KMS-11 (cell line): ENCODE measurements around the gene ITPR2.

ENCODE experiments used
- H2AFZ ChIP-seq: fragments of 200-600 bp; sonication (generic); 2 replicates; pipeline ENCODE4 v1.6.1; 2016; ENCODE audit warnings: antibody characterized with exemption, mixed run types, low read depth
- H3K27ac ChIP-seq: fragments of 200-600 bp; sonication (generic); 2 replicates; pipeline ENCODE4 v1.6.1; 2016; ENCODE audit warnings: mild to moderate bottlenecking, mixed run types
- H3K27me3 ChIP-seq: fragments of 200-600 bp; sonication (generic); 2 replicates; pipeline ENCODE4 v1.6.1; 2017; ENCODE audit warnings: mild to moderate bottlenecking, low read depth, mixed run types, moderate library complexity; ENCODE audit not compliant: insufficient read depth
- H3K36me3 ChIP-seq: fragments of 200-600 bp; sonication (generic); 2 replicates; pipeline ENCODE4 v1.6.1; 2017; ENCODE audit warnings: mild to moderate bottlenecking, mixed run types; ENCODE audit not compliant: insufficient read depth
- H3K4me1 ChIP-seq: fragments of 200-600 bp; sonication (generic); 2 replicates; pipeline ENCODE4 v1.6.1; 2016; ENCODE audit warnings: mild to moderate bottlenecking, low read depth, mixed run types; ENCODE audit not compliant: poor library complexity, severe bottlenecking
- H3K4me2 ChIP-seq: fragments of 200-600 bp; sonication (generic); 2 replicates; pipeline ENCODE4 v1.7.0; 2016; ENCODE audit warnings: mild to moderate bottlenecking, mixed run types
- H3K4me3 ChIP-seq: fragments of 200-600 bp; sonication (generic); IDR thresholded peaks from 2 replicates; pipeline ENCODE4 v1.6.1; 2017; ENCODE audit warnings: low read depth, low read length, mixed read lengths; ENCODE audit not compliant: insufficient read depth
- H3K79me2 ChIP-seq: fragments of 200-600 bp; sonication (generic); 2 replicates; pipeline ENCODE4 v1.6.1; 2016; ENCODE audit warnings: low read depth, mixed run types; ENCODE audit not compliant: insufficient read depth
- H3K9ac ChIP-seq: fragments of 200-600 bp; sonication (generic); 2 replicates; pipeline ENCODE4 v1.6.1; 2016; ENCODE audit warnings: mild to moderate bottlenecking, mixed run types
- H4K20me1 ChIP-seq: fragments of 200-600 bp; sonication (generic); 2 replicates; pipeline ENCODE4 v1.6.1; 2016; ENCODE audit warnings: mild to moderate bottlenecking, mixed run types; ENCODE audit not compliant: insufficient read depth
- TF ChIP-seq, protein P1 (sequence below): fragments of 200-600 bp; sonication (generic); conservative IDR thresholded peaks from 2 replicates; pipeline ENCODE4 v1.6.1; 2017; ENCODE audit warnings: low read depth, mild to moderate bottlenecking, antibody characterized with exemption, low read length, moderate library complexity, mixed read lengths

The ITPR2 gene

DNA sequence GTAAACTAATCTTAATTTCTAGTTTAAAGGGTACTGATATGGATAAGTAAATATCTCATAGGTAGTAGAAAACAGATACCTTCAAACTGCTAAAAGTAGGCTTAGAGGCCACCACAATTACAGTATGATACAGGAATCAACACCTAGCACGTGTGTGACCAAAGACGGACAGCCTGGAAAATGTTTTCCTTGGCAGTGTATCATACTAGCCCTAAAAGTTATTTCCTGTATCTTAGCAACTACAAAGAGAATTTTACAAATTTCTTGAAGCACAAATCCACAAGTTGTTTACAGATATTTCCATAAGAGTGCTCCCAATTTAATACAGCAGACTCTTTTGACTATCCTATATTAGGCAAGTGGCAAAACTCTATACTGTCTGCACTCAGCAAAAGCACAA lies 106.0 kb downstream of the ITPR2 start:
- Histone ChIP-seq H3K36me3 (no peaks in the 10 kb centered on the region), H2AFZ (no peak overlapping the region), H3K27me3 (no peaks in the 10 kb centered on the region), H4K20me1 (no peaks in the 10 kb centered on the region), H3K4me1 (no peaks in the 10 kb centered on the region), H3K79me2 (no peaks in the 10 kb centered on the region), H3K27ac (no peak overlapping the region), H3K9ac (no peak overlapping the region), H3K4me2 (no peak overlapping the region), H3K4me3 (no peak overlapping the region)
- TF ChIP-seq, protein P1, sequence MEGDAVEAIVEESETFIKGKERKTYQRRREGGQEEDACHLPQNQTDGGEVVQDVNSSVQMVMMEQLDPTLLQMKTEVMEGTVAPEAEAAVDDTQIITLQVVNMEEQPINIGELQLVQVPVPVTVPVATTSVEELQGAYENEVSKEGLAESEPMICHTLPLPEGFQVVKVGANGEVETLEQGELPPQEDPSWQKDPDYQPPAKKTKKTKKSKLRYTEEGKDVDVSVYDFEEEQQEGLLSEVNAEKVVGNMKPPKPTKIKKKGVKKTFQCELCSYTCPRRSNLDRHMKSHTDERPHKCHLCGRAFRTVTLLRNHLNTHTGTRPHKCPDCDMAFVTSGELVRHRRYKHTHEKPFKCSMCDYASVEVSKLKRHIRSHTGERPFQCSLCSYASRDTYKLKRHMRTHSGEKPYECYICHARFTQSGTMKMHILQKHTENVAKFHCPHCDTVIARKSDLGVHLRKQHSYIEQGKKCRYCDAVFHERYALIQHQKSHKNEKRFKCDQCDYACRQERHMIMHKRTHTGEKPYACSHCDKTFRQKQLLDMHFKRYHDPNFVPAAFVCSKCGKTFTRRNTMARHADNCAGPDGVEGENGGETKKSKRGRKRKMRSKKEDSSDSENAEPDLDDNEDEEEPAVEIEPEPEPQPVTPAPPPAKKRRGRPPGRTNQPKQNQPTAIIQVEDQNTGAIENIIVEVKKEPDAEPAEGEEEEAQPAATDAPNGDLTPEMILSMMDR, result no peak

GRCh38 chr12:26725276-26725916 lies 107.6 kb downstream of the ITPR2 start:
- Histone ChIP-seq H3K36me3 (no peaks in the 10 kb centered on the region), H4K20me1 (no peaks in the 10 kb centered on the region), H3K4me1 (no peaks in the 10 kb centered on the region), H3K27ac (no peak overlapping the region), H2AFZ (no peak overlapping the region), H3K27me3 (no peaks in the 10 kb centered on the region), H3K9ac (no peak overlapping the region), H3K4me3 (no peak overlapping the region), H3K4me2 (no peak overlapping the region), H3K79me2 (no peaks in the 10 kb centered on the region)
- TF ChIP-seq, protein P1, result no peak

GRCh38 chr12:26724309-26724702 lies 108.7 kb downstream of the ITPR2 start:
- Histone ChIP-seq H3K4me1 (no peaks in the 10 kb centered on the region), H3K27me3 (no peaks in the 10 kb centered on the region), H3K79me2 (no peaks in the 10 kb centered on the region), H2AFZ (no peak overlapping the region), H3K4me3 (no peak overlapping the region), H3K4me2 (no peak overlapping the region), H4K20me1 (no peaks in the 10 kb centered on the region), H3K9ac (no peak overlapping the region), H3K27ac (no peak overlapping the region), H3K36me3 (no peaks in the 10 kb centered on the region)
- TF ChIP-seq, protein P1, result no peak

DNA sequence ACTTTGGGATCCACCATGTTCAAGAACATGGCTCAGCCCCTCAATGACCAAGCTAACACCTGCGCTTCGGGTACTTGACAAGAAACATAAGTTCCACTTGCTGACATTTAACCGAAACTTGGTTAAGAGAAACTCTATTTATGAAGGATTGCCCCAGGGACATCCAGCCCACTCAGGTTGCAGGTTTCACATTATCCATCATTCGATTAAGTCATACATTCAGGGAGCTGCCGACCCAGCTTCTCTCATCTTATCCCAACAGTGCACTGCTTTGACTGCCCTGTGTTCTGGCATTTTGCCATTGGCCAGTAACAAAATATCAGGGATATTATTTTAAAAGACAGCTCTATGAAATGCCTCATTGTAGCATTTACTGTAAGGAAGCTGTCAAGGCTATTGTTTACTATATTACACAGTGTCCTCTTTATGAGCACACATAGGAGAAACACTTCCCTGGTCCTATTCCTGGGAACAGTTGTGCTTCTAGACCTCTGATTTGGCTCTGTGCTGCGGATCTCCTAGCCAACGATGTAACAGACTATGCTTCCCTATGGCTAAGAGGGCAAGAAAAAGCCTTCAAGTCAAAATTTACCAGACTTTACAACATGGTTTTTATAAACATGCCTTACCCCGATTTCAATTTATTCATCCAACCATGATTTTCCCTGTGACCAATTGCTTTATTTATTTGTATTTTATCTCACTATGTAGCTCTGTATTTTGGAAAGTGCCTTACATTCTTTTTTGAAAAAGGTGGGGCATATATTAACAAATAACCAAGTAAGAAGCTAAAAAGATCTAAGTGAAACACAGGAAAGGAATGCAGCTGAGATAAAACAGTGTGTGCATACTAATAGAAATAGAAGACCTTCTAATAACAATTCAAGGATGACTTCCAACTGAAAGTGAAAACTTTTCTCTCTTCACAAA lies 109.3 kb downstream of the ITPR2 start:
- Histone ChIP-seq H3K27me3 (no peaks in the 10 kb centered on the region), H3K27ac (no peak overlapping the region), H3K4me2 (no peak overlapping the region), H2AFZ (no peak overlapping the region), H3K4me3 (no peak overlapping the region), H4K20me1 (no peaks in the 10 kb centered on the region), H3K4me1 (no peaks in the 10 kb centered on the region), H3K79me2 (no peaks in the 10 kb centered on the region), H3K9ac (no peak overlapping the region), H3K36me3 (no peaks in the 10 kb centered on the region)
- TF ChIP-seq, protein P1, result no peak
